ENCODE measurements around the gene SORCS2. TPM values are rescaled to one million over a fixed set of nuclear protein-coding genes. Genes with fewer than 3 reads are reported as not detected.

SORCS2 gene
- polyA plus RNA-seq, 1 of the 3 experiments (the other 2 are of a cell fraction) = 1.6 TPM

- Histone ChIP-seq H3K27ac (ENCODE audit: low read depth in 2 of 2, low read length in 1 of 2) (no peak overlapping the region), H3K4me3 (ENCODE audit: low read depth in 2 of 2, low read length in 1 of 2) (no peak overlapping the region), H3K36me3 (replicated peaks in 1 of 2; ENCODE audit: control insufficient read depth in 1 of 2, insufficient read depth in 2 of 2, low read length in 1 of 2) (no peaks in the 10 kb centered on the region), H3F3A (replicated peaks; ENCODE audit: insufficient read depth) (no peaks in the 10 kb centered on the region), H3K9me2 (no peaks in the 10 kb centered on the region), H3K4me1 (ENCODE audit: control insufficient read depth in 1 of 2, insufficient read depth in 2 of 2, low read depth in 1 of 2, low read length in 1 of 2) (peaks cover 0 to 10% of the 10 kb centered on the region in 2 experiments; a peak in 3 of 4 replicates), H3K9ac (no peak overlapping the region), H3K9me3 (no peaks in the 10 kb centered on the region), H4K20me1 (ENCODE audit: insufficient read depth) (no peaks in the 10 kb centered on the region), H2AFZ (ENCODE audit: low read depth) (no peak overlapping the region), H3K27me3 (ENCODE audit: insufficient read depth) (no peaks in the 10 kb centered on the region), H3K4me2 (no peak overlapping the region), H3K79me2 (ENCODE audit: insufficient read depth) (no peaks in the 10 kb centered on the region)
- TF ChIP-seq RAD21 (IDR thresholded peaks at IDR 0.05; ENCODE audit: low read length) (no peak), SMC3 (IDR thresholded peaks at IDR 0.05; ENCODE audit: low read depth, low read length) (no peak), USF1 (IDR thresholded peaks at IDR 0.05; ENCODE audit: borderline replicate concordance, low read depth) (no peak), TAF1 (IDR thresholded peaks at IDR 0.05; ENCODE audit: borderline replicate concordance, low read depth, low read length) (no peak), NRF1 (IDR thresholded peaks at IDR 0.05; ENCODE audit: low read depth, low read length) (no peak), RCOR1 (IDR thresholded peaks at IDR 0.05; ENCODE audit: low read length) (no peak)
- TF ChIP-seq, protein P1, sequence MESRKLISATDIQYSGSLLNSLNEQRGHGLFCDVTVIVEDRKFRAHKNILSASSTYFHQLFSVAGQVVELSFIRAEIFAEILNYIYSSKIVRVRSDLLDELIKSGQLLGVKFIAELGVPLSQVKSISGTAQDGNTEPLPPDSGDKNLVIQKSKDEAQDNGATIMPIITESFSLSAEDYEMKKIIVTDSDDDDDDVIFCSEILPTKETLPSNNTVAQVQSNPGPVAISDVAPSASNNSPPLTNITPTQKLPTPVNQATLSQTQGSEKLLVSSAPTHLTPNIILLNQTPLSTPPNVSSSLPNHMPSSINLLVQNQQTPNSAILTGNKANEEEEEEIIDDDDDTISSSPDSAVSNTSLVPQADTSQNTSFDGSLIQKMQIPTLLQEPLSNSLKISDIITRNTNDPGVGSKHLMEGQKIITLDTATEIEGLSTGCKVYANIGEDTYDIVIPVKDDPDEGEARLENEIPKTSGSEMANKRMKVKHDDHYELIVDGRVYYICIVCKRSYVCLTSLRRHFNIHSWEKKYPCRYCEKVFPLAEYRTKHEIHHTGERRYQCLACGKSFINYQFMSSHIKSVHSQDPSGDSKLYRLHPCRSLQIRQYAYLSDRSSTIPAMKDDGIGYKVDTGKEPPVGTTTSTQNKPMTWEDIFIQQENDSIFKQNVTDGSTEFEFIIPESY (IDR thresholded peaks at IDR 0.05; ENCODE audit: borderline replicate concordance, low read depth) = no peak
- no peak for DNase-seq
- CTCF ChIA-PET = interaction anchor here (0.6 to 1.5 kb wide), 3 partner anchors 30 to 128 kb away, joined by 3 to 4 read pairs (median 3); no protein-coding TSS in a partner anchor
- POLR2A ChIA-PET = no interaction called here
- WGBS (ENCODE audit: low lambda C conversion rate) = 81% methylated on average over 17 of the region's 17 CpGs
Measured at GRCh38 chr4:7327341-7327885, 135.1 kb downstream of the SORCS2 start.

- Histone ChIP-seq H3K4me3 (ENCODE audit: low read depth in 2 of 2, low read length in 1 of 2) (no peak overlapping the region), H2AFZ (ENCODE audit: low read depth) (peak overlapping the region; percentile 44; the same call in 1 of the 2 replicates), H3K9ac (no peak overlapping the region), H3K27ac (ENCODE audit: low read depth in 2 of 2, low read length in 1 of 2) (peak overlapping the region in 1 of 2 experiments; percentile 42; a peak in 1 of 4 replicates), H3K4me2 (peak overlapping the region; percentile 53; the same call in 1 of the 2 replicates), H3K4me1 (ENCODE audit: control insufficient read depth in 1 of 2, insufficient read depth in 2 of 2, low read depth in 1 of 2, low read length in 1 of 2) (peaks cover 0 to 10% of the 10 kb centered on the region in 2 experiments; a peak in 3 of 4 replicates), H3K9me2 (no peaks in the 10 kb centered on the region), H3K27me3 (ENCODE audit: insufficient read depth) (no peaks in the 10 kb centered on the region), H3F3A (replicated peaks; ENCODE audit: insufficient read depth) (no peaks in the 10 kb centered on the region), H3K36me3 (replicated peaks in 1 of 2; ENCODE audit: control insufficient read depth in 1 of 2, insufficient read depth in 2 of 2, low read length in 1 of 2) (no peaks in the 10 kb centered on the region), H3K79me2 (ENCODE audit: insufficient read depth) (no peaks in the 10 kb centered on the region), H3K9me3 (no peaks in the 10 kb centered on the region), H4K20me1 (ENCODE audit: insufficient read depth) (no peaks in the 10 kb centered on the region)
- ChIA-PET POLR2A (no interaction called here), CTCF (interaction anchor here (0.6 kb wide), 1 partner anchor 31 kb away, joined by 3 read pairs; no protein-coding TSS in a partner anchor)
- no peak for DNase-seq
- 85% methylated on average over 12 of the region's 15 CpGs for WGBS (ENCODE audit: low lambda C conversion rate)
- TF ChIP-seq ELF1 (IDR thresholded peaks at IDR 0.05) (no peak), TCF12 (IDR thresholded peaks at IDR 0.05) (no peak), POLR2AphosphoS5 (IDR thresholded peaks at IDR 0.05; ENCODE audit: low read depth, low read length) (no peak), IRF3 (IDR thresholded peaks at IDR 0.05; ENCODE audit: low read depth, low read length) (no peak), GABPA (IDR thresholded peaks at IDR 0.05; ENCODE audit: low read depth) (no peak), TAF1 (IDR thresholded peaks at IDR 0.05; ENCODE audit: borderline replicate concordance, low read depth, low read length) (no peak), NRF1 (IDR thresholded peaks at IDR 0.05; ENCODE audit: low read depth, low read length) (no peak), RXRA (IDR thresholded peaks at IDR 0.05; ENCODE audit: borderline replicate concordance, low read depth) (no peak), FOXM1 (IDR thresholded peaks at IDR 0.05; ENCODE audit: low read depth) (no peak), YY1 (IDR thresholded peaks at IDR 0.05; ENCODE audit: low read depth) (no peak)
- TF ChIP-seq, protein P2, sequence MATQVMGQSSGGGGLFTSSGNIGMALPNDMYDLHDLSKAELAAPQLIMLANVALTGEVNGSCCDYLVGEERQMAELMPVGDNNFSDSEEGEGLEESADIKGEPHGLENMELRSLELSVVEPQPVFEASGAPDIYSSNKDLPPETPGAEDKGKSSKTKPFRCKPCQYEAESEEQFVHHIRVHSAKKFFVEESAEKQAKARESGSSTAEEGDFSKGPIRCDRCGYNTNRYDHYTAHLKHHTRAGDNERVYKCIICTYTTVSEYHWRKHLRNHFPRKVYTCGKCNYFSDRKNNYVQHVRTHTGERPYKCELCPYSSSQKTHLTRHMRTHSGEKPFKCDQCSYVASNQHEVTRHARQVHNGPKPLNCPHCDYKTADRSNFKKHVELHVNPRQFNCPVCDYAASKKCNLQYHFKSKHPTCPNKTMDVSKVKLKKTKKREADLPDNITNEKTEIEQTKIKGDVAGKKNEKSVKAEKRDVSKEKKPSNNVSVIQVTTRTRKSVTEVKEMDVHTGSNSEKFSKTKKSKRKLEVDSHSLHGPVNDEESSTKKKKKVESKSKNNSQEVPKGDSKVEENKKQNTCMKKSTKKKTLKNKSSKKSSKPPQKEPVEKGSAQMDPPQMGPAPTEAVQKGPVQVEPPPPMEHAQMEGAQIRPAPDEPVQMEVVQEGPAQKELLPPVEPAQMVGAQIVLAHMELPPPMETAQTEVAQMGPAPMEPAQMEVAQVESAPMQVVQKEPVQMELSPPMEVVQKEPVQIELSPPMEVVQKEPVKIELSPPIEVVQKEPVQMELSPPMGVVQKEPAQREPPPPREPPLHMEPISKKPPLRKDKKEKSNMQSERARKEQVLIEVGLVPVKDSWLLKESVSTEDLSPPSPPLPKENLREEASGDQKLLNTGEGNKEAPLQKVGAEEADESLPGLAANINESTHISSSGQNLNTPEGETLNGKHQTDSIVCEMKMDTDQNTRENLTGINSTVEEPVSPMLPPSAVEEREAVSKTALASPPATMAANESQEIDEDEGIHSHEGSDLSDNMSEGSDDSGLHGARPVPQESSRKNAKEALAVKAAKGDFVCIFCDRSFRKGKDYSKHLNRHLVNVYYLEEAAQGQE (IDR thresholded peaks at IDR 0.05; ENCODE audit: low read depth, low read length) = no peak
- TF ChIP-seq, protein P1 (IDR thresholded peaks at IDR 0.05; ENCODE audit: borderline replicate concordance, low read depth) = no peak
Measured at GRCh38 chr4:7328162-7328912, 136.0 kb downstream of the SORCS2 start.

All from SK-N-SH (cell line).